DMS53 (cell line): Measurements from ENCODE around the gene SHOC2.
A peak's percentile ranks its signal among the peaks of the same experiment; 100 is the strongest.

Experiments used
- DNase-seq: peaks from one replicate; lab custom pipeline; 2025; lab: John Stamatoyannopoulos, UW

SHOC2 gene

DNA sequence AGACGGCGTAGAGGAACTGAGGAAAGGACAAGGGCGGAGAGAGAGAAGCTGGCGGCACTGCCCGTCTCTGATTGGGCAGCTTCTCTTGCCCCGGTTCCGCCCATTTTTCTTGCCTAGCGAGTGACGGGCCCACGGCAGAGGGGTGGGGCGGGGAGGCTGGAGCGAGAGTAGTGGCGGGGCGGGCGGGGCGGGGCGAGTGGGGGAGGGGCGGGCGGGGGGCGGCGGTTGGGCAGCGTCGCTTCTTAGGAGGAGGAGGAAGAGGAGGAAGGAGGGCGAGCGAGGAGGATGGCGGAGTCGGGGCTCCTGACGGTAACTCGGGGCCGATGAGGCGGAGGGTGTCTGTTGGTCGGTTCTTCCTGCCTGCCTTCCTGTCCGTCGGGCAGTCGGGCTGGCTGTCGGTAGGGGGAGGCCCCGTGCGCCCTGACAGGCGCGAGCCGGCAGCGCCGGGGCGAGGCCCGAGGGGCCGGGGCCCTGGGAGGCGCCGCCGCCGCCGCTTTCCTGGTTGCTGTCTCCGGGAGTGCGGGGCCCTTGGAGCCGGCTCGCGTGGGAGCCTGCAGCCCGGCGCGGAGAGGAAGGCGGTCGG, at the start of gene SHOC2:
Gene SHOC2 (plus strand): TSS at position 256 of the 583 bp plus-strand sequence. CDS start 44,755 bp downstream, outside the sequence.
- DNase-seq: peak; percentile 93

GRCh38 chr10:110870823-110871297, 48.5 kb upstream of the SHOC2 start:
- DNase-seq: peak; percentile 47

DNA sequence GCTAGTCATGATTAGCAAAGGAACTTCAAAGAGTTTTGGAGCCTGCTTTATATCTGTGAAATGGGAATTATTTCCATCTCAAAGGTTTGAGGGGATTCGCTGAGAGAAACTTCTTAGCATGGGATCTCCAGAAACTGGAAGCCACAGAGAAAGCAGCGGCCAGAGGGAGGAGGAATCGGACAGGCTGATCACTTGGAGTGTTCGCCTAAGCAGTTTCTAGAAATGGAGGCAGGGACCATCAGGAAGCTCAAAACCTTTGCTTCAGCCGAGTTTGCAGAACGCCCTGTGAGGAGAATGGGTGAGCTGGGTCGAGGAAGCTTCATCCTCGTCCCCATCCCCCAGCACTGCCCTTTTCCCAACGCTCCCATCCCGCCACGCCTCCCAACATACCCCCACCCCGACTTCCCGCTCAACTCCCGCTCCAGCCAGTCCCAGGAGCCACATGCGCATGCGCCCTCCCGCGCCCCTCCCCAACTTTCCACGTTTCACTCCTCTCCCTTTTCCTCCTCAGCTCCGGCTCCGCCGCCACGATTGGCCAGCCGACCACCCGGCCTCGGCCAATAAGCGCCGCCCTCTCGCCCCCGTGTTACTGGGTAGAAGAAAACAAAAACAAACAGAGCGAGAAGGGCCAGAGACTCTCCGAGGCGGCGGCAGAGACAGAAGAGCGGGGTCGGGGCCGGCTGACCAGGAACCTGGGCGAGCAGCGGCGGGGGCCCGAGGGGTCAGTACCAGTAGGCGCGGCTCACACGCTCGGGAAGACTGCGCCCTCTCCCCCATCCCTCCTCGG, 47.9 kb upstream of the SHOC2 start, which contains the start of gene PDCD4:
Gene PDCD4 (plus strand): TSS at position 631 of the 787 bp plus-strand sequence. CDS start 4,100 bp downstream, outside the sequence.
- DNase-seq: peak; percentile 98

GRCh38 chr10:110872145-110872983, 47.0 kb upstream of the SHOC2 start:
- peak; percentile 74 for DNase-seq

- DNase-seq: peak; percentile 20
Measured at GRCh38 chr10:110872984-110873923, 46.1 kb upstream of the SHOC2 start.

DNA sequence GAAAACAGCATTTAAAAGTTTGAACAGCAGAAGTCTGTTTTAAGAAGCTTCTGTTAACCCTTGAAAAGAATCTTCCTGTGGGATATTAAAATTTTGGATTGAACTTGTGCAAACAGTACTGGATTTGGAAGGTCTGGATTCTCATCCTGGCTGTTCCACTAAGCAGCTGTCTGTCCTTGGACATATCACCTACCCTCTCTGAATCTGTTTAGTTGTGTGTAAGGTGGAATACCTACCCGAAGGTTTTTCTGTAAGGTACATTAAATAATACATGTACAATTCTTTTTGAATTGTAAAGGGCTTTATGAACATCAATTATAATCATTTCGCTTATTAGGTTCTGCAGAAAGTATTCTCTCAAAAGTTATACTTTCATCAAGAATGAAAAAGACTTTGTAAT, 45.5 kb upstream of the SHOC2 start:
- no peak for DNase-seq

DNA sequence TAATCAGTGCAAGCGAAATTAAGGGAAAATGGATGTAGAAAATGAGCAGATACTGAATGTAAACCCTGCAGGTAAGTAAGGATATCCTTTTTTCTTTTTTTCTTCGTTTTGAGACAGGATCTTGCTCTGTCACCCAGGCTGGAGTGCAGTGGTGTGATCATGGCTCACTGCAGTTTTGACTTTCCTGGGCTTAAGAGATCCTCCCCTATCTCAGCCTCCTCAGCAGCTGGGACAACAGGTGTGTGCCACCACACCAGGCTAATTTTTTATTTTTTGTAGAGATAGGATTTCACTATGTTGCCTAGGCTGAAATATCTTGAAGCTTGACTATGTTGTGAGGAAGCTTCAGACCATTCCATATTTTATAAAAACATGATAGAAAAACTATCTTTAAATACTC, 43.4 kb upstream of the SHOC2 start:
- DNase-seq: peak; percentile 18

- peak; percentile 14 for DNase-seq
Measured at GRCh38 chr10:110876788-110877187, 42.6 kb upstream of the SHOC2 start.

GRCh38 chr10:110880012-110880411, 39.4 kb upstream of the SHOC2 start:
- no peak for DNase-seq

DNA sequence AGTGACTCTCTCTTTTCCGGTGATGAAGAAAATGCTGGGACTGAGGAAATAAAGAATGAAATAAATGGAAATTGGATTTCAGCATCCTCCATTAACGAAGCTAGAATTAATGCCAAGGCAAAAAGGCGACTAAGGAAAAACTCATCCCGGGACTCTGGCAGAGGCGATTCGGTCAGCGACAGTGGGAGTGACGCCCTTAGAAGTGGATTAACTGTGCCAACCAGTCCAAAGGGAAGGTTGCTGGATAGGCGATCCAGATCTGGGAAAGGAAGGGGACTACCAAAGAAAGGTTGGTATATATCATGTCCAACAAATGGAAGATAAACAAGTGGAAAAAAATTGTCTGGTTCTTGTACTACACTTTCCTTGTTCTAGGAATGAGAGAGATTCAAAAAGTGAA, 38.2 kb upstream of the SHOC2 start:
- no peak for DNase-seq

DNA sequence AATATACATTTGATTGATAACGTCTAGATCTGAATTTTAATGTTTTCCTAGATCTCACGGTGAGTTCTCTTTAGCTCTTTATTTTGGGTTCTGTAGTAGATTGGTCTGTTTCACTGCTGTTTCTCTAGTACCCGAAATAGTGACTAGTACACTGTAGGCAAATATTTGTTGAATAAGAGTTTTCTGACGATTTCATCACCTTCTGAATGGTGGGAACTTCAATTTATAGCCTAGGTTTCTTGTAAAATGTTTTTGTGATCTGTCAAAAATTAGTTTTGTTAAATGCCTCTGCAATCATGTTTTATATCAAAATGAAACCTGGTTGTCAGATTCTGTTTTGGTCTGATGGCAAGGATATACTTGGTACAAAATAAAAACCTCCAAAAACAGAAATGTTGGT, 37.5 kb upstream of the SHOC2 start:
- no peak for DNase-seq

- DNase-seq: no peak
Measured at GRCh38 chr10:110883924-110884323, 35.5 kb upstream of the SHOC2 start.

DNA sequence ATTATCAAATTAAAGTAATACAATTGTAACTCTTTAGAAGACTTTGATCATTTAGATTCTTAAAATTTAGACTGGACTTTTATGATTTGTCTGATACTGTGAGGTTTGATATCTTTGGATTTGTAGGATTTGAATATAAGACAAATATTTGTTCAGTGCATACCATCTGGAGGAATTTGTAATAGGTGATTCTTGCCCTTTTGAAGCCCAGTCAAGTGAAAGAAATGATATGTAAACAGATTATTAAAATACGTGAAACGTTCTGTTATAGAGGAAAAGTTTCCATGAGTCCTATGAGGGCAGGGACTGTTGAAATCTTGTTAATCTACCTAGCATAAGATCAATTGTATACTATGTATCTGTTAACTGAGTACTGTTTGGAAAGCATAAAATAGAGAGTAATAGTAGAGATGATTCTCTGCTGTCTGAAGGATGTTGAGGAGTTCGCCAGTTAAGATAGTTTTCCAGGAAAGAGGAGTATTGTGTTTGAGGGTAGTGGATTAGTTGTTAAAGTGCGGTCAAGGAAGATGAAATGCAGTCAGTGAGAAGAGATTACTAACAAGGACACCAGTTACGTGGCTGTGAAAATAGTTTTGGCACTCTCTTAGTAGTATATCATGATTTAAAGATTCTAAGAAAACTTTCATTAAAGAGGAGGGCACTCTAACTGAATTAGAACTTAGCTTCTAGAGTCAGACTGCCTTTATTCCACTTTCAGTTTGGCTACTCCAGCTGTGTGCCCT, 33.3 kb upstream of the SHOC2 start:
- DNase-seq: no peak

DNA sequence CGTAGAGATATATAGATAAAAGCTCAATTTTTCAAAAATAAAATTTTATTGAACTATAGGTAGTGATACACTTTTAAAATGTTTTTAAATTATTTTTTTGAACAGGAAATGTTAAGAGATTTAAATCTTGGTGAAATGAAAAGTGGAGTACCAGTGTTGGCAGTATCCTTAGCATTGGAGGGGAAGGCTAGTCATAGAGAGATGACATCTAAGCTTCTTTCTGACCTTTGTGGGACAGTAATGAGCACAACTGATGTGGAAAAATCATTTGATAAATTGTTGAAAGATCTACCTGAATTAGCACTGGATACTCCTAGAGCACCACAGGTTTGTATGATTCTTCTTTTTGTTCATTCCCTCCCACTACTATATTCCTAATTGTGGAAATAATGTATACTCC, 31.8 kb upstream of the SHOC2 start:
- no peak for DNase-seq

GRCh38 chr10:110892602-110893288, 26.7 kb upstream of the SHOC2 start:
- DNase-seq: no peak

- DNase-seq: peak; percentile 71
Measured at GRCh38 chr10:110893559-110894179, 25.7 kb upstream of the SHOC2 start.

DNA sequence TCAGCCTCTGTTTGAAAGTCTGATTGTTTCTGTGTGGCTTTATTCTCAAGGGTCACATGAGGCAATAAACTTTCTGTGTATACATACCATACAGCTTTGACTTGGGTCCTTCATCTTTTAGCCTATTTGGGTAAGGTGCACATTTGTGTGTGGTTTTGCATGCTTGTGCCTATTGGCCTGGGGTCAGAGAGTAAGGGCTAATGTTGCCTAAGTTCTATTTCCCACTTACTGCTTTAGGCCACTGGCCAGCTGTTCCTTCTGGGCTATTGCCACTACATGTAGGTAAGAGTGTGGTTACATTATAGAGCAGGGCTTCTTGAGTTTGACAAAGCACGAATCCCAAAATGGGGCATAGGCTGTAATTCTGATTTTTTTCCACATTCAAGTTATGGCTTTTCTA, 22.2 kb upstream of the SHOC2 start:
- DNase-seq: no peak

DNA sequence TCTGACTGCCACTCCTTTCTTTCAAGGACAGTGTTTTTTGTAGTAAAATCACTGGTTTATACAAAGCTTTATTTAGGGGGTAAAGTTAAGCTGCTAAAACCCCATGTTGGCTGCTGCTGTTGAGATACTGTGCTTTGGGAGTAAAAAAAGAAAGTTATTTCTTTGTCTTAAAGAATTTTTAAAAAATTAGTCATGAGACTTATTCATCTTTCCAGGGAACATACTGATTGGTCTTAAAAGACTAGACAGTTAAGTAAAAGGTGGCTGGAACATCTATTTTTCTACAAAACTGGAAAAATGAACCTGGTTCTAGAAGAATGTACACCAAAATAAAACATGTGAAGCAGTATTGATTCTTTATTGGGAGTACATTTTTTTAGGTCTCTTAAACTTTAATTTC, 21.0 kb upstream of the SHOC2 start:
- no peak for DNase-seq

GRCh38 chr10:110900983-110901382, 18.4 kb upstream of the SHOC2 start:
- DNase-seq: no peak
